Sigmoid colon (tissue), 4 donors: ENCODE results near the gene MICOS13.

Source experiments
- CTCF ChIP-seq, 4 experiments: fragments of 450-650 bp in 3 of 4; fragments of 200-600 bp in 1 of 4; IDR thresholded peaks; one replicate each; pipeline ENCODE4 v1.5.1; 2016 to 2019; ENCODE audit warnings: antibody characterized with exemption in 4 of 4, mild to moderate bottlenecking in 3 of 4, moderate library complexity in 2 of 4
- EP300 ChIP-seq, 4 donors: sonication (generic); formaldehyde crosslinking; IDR thresholded peaks; one replicate each; pipeline ENCODE4 v1.6.1; 2017; ENCODE audit warnings: antibody characterized with exemption in 4 of 4
- POLR2A ChIP-seq, 2 donors: fragments of 450-650 bp; IDR thresholded peaks; one replicate each; pipeline ENCODE4 v1.6.1; 2016; ENCODE audit warnings: antibody characterized with exemption in 2 of 2, mild to moderate bottlenecking in 2 of 2, moderate library complexity in 2 of 2
- POLR2AphosphoS5 ChIP-seq, 4 donors: sonication (generic); formaldehyde crosslinking; IDR thresholded peaks; one replicate each; pipeline ENCODE4 v1.6.1; 2017; ENCODE audit warnings: antibody characterized with exemption in 4 of 4

- TF ChIP-seq CTCF (IDR thresholded peaks at IDR 0.05) (no peak), POLR2A (IDR thresholded peaks at IDR 0.05) (no peak), EP300 (IDR thresholded peaks at IDR 0.05) (no peak), POLR2AphosphoS5 (IDR thresholded peaks at IDR 0.05) (no peak)
These were observed 24.9 kb downstream of the MICOS13 start for GRCh38 chr19:5655412-5655811.
